Islet precursor cell (in vitro differentiated cells): ENCODE results near the gene FUT6.
"Not testable (repeated sequence)": the region's sequence is repeated elsewhere in the genome, so short reads cannot be mapped to it uniquely, and the experiment has no call there.

Source experiments
- DNase-seq: peaks from one replicate; pipeline ENCODE4 v3.0.0-alpha.2; 2018

The FUT6 gene, protein sequence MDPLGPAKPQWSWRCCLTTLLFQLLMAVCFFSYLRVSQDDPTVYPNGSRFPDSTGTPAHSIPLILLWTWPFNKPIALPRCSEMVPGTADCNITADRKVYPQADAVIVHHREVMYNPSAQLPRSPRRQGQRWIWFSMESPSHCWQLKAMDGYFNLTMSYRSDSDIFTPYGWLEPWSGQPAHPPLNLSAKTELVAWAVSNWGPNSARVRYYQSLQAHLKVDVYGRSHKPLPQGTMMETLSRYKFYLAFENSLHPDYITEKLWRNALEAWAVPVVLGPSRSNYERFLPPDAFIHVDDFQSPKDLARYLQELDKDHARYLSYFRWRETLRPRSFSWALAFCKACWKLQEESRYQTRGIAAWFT

DNA sequence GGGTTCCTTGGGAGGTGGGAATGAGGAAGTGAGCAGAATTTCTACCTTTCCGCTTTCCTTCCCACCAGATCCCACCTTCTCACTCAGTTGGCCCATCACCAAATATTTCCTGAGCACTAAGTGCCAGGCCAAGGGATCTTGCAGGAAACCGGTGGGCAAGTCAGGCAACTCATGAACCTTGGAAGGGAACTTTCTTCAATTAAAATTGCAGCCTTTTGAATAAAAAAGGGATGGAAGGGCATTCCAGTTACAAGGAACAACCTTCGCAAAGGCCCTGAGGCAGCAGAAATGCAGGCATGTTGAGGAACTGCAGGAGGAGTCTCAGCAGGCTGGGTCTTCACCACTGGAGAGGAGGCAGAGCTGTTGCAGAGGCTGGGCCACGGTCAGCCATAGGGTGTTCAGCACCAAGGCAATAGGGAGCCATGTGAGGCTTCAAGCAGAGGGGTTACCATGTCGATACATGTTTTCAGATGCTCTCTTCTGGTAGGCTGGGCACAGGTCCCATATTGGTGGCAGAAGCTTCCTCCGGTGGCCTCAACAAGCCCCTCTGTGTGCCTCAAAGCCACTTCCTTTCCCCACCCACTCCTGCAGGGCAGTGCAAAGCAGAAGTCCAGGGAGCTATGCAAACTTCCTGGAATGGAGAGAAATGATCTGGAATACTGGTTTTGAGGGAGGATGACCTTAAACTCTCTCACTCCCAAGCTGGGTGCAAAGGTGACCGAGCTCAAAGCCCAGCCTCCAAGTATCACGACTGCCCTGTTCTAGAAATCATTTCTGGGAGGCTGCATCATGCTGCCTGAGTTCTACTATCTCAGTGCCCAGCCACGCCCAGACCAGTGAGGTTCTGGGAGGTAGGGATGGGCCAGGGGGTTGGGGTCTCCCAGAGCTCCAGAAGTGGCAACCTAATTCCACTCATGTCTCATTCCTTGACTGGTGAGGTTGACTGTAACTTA is at the start of gene FUT6:
Gene FUT6, minus strand, starts transcription at position 638 of the 953 bp plus-strand sequence. CDS start 7,135 bp downstream, outside the sequence.
- DNase-seq = no peak

DNA sequence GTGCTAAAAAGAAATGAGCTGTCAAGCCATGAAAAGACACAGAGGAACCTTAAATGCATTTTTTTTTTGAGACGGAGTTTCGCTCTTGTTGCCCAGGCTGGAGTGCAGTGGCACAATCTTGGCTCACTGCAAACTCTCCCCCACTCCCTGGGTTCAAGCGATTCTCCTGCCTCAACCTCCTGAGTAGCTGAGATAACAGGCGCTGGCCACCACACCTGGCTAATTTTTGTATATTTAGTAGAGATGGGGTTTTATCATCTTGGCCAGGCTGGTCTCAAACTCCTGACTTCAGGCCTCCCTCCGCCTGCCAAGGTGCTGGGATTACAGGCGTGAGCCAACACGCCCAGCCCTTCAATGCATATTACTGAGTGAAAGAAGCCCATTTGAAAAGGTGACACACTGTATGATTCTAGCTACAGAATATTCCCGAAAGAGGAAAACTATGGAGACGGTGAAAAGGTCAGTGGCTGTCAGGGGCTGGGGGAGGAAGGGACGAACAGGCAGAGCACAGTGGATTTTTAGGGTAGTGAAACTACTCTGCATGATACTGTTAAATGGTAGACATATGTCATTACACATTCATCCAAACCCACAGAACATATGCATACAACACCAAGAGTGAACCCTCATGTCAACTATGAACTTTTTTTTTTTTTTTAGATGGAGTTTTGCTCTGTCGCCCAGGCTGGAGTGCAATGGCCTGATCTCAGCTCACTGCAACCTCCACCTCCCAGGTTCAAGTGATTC is 44.7 kb upstream of the FUT6 start:
- DNase-seq = not testable (repeated sequence)

DNA sequence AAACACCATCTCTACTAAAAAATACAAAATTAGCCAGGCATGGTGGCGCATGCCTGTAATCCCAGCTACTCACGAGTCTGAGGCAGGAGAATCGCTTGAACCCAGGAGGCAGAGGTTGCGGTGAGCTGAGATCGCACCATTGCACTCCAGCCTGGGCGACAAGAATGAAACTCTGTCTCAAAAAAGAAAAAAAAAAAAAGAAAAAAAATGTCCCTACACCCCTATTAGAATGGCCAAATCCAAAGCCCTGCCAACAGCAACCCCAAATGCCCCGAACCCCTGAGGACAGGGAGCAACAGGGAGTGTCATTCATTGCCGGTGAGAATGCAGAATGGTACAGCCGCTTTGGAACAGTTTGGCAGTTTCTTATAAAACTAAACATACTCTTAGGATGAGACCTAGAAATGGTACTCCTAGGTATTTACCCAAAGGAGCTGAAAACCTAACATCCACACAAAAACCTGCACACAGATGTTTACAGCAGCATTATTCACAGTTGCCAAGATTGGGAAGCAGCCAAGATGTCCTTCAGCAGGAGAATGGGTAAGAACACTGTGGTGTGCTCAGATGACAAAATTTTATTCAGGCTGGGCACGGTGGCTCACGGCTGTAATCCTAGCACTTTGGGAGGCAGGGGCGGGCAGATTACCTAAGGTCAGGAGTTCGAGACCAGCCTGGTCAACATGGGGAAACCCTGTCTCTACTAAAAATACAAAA is 43.8 kb upstream of the FUT6 start:
- DNase-seq = not testable (repeated sequence)

DNA sequence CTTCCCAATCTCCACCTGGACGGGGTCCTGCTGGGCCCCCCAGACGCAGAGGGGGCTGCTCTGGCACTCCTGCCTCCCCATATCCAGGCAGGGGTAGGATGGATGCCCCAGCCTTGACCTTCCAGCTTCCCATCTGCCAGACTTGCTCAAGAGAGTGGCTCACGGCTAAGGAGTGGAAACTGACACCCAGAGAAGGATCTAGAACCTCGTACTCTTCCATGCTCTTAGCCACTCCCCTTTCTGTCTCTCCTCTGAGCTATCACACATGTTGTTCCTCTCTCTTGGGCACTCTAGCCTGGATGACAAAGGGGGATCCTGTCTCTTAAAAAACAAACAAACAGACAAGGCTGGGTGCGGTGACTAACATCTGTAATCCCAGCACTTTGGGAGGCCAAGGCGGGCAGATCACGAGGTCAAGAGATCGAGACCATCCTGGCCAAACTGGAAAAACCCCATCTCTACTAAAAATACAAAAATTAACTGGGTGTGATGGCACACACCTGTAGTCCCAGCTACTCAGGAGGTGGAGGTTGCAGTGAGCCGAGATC is 43.0 kb upstream of the FUT6 start:
- no peak for DNase-seq

DNA sequence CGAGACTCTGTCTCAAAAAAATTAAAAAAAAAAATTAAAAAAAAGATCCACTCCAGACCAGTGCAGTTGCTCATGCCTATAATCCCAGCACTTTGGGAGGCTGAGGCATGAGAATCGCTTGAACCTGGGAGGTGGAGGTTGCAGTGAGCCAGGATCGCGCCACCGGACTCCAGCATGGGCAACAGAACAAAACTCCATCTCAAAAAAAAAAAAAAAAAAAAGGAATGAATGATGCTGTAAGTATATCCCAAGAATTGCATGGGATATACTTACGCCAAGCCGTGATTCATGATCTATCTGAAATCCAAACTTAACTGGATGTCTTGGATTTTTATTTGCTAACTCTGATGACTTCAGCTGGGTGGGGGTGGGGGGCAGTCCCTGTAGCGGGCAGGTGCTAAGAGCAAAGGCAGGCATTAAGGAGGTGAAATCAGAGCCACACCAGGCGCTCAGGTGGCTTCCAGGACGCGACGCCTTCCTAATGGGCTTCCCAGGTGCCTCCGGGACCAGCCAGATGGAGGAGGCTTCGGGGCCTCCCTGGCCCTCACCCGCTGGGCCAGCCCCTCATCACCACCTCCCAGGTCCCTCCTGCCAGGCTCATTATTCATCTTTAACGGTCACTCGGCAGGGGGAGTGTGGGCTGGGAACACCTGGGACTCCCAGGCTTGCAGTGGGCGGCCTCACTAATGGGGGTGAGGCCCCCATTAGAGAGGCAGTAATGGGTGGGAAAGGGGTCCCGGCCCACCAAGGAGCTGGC is 42.2 kb upstream of the FUT6 start:
- no peak for DNase-seq

DNA sequence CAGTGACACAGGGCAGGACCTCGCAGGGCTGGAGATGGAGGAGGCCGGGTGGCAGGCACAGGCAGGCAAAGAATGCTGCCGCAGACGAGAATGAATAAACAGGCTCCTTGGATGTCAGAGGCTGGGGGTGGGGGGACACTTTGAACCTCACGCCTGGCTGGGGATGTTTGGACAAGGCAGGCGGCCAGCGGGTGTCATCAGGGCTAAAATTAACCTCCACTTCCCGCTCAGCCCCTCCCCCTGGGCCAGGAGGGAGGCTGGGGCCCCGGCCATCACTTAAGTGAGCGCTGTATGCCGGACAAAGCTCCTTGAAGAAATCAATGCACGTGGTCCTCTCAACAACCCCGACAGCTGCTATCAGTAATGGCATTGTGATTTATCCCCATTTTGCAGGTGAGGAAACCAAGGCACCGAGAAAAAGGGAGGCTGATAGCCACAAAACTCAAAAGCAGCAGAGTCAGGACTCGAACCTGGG is 41.1 kb upstream of the FUT6 start:
- peak; percentile 72 for DNase-seq

DNA sequence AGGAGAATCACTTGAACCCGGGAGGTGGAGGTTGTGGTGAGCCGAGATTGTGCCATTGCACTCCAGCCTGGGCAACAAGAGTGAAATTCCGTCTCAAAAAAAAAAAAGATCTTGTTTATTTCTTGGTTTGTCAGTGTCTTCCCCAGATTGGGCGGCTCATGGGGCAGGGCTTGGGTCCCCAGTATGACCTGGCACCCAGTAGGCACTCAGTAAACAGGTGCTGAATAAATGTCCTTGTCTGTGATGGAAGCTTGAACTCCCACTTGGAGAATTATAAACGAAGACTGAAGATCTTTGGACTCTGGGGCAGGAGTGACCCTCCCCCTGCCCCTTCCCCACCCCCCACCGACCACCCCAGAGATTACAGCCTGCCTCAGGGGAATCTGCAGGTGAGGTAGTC is 40.7 kb upstream of the FUT6 start:
- DNase-seq = no peak

DNA sequence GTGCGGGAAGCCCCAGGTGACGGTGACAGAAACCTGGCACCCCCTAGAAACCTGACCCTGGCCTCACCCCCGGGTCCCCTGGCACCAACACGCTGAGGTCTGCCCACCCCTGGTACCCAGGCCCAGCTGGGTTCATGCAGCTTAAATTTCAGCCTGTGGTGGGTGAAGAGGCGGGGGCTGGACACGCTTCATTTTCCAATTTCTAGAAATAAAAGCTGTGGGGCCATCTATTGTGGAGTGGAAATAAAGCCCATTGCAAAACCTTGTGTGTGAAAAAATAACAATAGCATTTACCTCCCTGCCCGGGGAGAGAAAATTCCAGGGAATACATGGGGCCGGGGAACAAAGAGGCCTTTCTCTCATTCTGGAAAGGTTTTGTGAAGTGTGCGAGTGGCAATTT is 38.4 kb upstream of the FUT6 start:
- no peak for DNase-seq

DNA sequence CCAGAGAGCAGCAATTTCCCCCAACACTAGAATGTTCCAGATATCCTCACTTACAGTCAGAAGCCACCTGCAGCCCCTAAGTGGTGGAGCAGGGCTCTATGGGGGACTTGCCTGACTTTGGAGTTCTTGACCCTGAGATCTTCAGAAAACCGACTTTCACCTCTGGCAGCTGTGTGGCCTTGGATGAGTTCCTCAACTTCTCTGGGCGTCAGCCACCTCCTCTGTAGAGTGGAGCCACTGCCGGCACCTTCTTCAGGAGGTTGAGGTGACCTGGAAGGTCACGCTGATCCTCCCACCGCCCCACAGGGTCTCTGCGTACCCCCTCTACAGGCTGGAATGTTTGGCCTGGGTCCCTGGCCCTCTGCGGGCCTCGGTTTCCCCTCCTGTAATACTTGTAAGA is 37.9 kb upstream of the FUT6 start:
- no peak for DNase-seq

DNA sequence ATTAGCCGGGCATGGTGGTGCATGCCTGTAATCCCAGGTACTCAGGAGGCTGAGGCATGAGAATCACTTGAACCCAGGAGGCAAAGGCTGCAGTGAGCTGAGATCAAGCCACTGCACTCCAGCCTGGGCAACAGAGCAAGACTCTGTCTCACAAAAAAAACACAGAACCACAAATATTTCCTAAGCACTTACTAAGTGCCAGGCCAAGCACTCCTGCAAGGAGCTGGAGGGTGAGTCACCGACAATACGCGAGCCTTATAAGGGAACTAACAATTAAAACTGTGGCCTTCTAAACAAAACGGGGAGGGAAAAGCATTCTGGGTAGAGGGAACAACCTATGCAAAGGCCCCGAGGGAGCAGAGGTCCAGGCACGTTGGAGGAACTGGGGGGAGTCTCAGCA is 35.0 kb upstream of the FUT6 start:
- DNase-seq = peak; percentile 59

DNA sequence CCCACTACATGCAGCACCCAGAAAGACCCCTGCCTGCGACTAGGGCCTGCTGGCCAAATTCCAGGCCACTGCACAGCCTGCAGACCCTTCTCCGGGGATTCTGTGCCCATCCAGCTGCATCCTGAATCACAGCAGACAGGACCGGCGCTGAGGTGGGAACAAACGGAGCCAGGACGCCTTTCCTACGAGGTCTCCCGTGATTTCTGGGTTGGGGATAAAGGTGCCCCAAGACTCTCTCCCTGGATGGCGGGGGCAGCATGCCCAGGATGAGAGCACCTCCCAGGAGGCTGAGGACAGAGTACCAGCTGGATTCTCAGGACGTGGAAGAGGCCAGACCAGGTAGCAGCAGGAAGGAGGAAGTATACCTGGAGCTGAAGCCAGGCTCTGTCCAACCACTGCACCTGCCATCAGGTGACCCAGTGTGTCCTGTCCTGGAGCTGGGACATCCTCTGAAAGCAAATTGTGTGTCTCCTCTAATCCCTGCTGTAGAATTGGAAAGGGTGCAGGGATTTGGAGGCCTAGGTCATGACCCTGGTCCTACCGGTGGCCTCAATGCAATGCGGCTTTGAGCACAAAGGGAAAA is 34.2 kb upstream of the FUT6 start:
- no peak for DNase-seq

DNA sequence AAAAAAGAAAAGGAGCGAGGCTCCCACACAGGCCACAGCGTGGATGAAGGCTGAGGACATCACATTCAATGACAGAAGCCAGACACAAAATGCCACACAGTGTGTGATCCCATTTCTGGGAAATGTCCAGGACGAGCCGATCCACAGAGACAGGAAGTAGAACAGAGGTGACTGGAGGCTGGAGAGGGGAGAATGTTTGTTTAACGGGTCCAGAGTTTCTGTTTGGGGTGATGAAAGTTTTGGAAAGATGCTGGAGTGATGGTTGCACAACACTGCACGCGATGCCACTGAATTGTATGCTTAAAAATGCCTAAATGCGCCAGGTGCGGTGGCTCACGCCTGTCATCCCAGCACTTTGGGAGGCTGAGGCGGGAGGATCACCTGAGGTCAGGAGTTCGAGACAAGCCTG is 31.5 kb upstream of the FUT6 start:
- no peak for DNase-seq

DNA sequence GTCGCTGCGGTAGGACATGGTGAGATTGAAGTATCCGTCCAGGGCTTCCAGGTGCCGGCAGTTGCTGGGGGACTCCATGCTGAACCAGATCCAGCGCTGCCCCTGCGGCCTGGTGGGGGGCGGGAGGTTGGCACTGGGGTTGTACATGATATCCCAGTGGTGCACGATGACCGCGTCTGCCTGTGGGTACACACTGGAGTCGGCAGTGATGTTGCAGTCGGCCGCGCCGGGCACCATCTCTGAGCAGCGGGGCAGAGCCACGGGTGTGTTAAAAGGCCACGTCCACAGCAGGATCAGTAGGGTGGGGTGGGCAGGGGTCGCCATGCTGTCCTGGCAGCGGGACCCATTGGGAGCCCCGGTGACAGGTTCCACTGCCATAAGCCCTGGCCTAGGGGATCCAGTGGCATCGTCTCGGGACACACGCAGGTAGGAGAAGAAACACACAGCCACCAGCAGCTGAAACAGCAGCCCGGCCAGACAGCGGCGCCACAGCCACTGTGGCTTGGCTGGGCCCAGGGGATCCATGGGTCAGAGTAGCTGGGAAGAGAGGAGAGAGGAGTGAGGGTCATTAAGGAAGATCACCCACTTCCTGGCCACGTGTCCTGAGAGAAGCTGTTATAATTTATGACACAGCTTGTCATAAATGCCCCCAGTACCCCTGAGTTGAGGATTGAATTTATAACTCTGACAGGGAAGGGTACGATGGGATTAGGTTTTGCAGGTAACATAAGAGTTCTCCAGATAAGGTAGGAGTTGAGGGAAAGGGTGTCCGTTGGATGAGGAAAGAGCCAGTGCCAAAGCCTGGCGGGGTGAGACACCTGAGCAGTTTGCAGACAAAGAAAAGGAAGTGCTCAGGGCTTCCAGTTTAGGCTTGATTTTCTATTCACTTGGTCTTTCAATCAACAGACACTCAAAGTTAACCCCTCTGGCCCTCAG is 28.0 kb upstream of the FUT6 start:
- no peak for DNase-seq

DNA sequence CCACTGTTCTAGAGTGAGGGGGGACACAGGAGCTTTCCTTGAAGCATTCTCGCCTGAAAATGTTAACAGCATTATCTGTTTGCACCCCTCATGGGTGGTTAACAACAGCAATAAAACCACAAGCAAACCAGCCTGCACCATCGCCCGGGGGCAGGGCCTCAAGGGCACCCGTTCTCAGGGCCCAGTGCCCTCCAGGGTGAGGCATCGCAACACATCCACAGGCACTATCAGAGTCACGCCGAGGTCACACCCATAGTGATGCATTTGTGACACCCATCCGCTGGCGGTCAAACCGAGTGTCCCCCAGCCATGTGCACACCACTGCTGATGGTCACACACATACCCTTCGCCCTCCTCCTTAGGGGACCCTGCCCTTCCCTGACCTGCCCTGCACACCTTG is 26.3 kb upstream of the FUT6 start:
- DNase-seq = no peak

DNA sequence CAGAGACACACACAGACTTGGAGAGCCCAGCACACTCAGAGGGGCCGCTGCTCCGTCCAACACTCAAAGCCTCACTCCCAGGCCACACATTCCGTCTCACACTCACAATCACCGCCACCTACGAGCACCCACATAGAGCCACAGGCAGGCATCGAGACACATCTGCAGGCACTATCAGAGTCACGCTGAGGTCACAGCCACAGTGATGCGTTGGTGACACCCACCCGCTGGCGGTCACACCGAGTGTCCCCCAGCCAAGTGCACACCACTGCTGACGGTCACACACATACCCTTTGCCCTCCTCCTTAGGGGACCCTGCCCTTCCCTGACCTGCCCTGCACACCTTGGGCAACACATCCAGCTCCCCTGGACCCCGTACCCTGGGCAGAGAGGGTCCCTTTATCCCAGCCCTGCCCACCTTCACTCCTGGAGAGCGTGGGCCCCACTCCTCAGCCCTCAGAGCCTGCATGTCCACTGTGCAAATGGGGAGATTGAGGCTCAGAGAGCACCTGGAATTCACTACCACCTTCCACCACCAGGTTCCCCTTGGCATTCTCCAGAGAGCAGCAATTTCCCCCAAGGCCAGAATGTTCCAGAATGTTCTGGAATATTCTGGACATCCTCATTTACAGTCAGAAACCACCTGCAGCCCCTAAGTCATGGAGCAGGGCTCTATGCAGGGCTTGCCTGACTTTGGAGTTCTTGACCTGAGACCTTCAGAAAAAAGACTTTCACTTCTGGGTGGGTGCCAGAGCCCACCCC is 25.4 kb upstream of the FUT6 start:
- DNase-seq = no peak

DNA sequence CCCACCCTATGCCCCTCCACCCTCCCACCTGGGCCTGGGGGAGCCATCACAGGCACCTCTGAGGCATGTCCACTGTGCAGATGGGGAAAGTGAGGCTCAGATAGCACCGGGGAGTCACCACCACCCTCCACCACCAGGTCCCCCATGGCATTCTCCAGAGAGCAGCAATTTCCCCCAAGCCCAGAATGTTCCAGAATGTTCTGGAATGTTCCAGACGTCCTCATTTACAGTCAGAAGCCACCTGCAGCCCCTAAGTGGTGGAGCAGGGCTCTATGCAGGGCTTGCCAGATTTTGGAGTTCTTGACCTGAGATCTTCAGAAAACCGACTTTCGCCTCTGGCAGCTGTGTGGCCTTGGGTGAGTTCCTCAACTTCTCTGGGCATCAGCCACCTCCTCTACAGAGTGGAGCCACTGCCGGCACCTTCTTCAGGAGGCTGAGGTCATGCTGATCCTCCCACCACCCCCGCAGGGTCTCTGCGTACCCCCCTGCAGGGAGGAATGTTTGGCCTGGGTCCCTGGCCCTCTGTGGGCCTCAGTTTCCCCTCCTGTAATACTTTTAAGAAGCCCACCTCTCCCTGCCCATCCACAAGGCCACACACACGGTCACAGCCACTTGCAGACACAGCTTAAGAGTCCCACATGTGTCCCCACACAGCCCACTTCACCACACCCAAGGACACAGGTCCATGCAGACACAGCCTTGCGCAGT is 24.7 kb upstream of the FUT6 start:
- no peak for DNase-seq

DNA sequence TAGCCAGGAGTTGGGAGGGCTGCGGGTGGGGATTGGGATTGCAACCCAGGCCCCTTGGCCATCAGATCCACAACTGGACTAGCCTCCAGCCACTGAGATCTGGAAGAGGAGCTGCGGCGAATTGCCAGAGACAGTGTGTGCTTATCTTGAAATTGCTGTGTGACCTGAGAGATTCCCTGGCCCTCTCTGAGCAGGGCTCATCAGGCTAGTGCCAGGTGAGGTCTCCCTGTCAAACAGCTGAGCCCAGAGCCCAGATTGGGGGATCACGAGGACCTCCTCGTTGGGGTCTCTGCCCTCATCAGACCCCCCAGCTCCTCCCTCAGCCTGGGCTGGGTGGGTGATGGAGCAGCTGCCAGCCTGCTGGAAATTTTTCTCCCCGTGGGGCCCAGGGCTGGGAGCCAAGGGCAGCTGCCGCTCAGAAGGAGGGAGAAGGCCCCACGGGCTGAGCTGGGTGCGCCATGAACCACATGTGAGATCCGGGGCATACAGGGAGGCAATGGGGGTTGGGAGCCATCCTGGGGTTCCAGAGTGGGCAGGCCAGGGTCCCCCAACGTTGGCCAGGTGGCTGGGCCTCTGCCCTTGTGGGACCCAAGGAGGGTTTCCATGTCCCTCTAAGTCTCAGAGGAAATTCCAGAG is 23.6 kb upstream of the FUT6 start:
- DNase-seq = no peak
